ENCODE data around the gene PPIF.

DNA sequence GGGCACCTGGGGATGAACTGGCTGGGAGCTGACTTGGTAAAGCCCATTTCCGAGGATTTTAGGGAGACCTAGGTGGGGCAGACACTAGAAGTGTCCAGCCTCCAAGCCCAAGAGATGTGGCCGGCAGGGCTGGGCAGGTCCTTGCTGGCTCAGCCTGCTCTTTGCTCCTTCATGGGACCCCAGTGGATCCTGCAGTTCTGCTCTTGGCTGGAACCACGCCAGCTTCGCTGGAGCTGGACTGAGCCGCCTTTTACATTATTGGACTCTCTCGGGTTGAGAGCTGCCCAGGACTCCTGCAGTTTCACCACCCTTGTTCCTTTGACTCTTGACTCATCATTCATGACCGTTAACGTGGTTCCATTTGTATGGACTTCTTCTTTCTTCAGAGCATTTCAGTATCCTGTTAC is 5.7 kb downstream of the PPIF start:
- TF ChIP-seq, protein P1, sequence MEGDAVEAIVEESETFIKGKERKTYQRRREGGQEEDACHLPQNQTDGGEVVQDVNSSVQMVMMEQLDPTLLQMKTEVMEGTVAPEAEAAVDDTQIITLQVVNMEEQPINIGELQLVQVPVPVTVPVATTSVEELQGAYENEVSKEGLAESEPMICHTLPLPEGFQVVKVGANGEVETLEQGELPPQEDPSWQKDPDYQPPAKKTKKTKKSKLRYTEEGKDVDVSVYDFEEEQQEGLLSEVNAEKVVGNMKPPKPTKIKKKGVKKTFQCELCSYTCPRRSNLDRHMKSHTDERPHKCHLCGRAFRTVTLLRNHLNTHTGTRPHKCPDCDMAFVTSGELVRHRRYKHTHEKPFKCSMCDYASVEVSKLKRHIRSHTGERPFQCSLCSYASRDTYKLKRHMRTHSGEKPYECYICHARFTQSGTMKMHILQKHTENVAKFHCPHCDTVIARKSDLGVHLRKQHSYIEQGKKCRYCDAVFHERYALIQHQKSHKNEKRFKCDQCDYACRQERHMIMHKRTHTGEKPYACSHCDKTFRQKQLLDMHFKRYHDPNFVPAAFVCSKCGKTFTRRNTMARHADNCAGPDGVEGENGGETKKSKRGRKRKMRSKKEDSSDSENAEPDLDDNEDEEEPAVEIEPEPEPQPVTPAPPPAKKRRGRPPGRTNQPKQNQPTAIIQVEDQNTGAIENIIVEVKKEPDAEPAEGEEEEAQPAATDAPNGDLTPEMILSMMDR (IDR thresholded peaks at IDR 0.05), result no peak
- no peak for TF ChIP-seq EZH2 (IDR thresholded peaks at IDR 0.05; ENCODE audit: borderline replicate concordance, insufficient read depth, low read depth, low read length, poor library complexity, severe bottlenecking)
